ENCODE data around the gene SLC12A7.

- no peak for TF ChIP-seq EZH2 (IDR thresholded peaks at IDR 0.05; ENCODE audit: insufficient read depth, low read length)
- TF ChIP-seq CTCF (IDR thresholded peaks at IDR 0.05; ENCODE audit: insufficient read depth, low read depth, low read length), result no peak
Observed at GRCh38 chr5:1159774-1160406, 48.0 kb upstream of the SLC12A7 start.

Data from astrocyte (in vitro differentiated cells and primary cell).